GM18868 (cell line): Measurements from ENCODE around the gene FCGR3B.
A peak's percentile ranks its signal among the peaks of the same experiment; 100 is the strongest.
"Not testable (repeated sequence)": the region's sequence is repeated elsewhere in the genome, so short reads cannot be mapped to it uniquely, and the experiment has no call there.

Experiments
- ATAC-seq: cut with Tn5 transposase; IDR thresholded peaks from one replicate; pipeline ENCODE4 v1.9.1; 2021; ENCODE audit warnings: mild to moderate bottlenecking, moderate library complexity; ENCODE audit not compliant: unreplicated experiment

Gene FCGR3B

DNA sequence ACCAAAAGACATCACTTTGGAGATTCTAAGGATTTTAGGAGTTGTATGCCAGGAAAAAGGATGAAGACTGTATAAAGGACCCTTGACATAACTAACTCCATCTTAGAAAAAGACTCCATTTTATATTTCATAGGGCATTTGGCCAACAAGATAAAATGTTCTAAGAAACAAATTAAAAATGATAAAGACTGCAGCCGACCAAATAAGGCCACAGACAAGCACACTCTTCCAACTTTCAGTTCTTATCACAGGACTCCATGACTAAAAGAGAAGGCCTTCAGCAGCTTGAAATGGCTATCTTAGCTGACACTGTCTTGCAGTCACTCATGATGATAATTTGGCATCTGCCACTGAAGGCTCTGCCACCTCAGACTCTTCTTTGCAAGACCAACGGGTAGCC, 8.2 kb upstream of the FCGR3B start:
- not testable (repeated sequence) for ATAC-seq

GRCh38 chr1:161638251-161638993, 7.4 kb upstream of the FCGR3B start:
- ATAC-seq, result not testable (repeated sequence)

GRCh38 chr1:161636976-161637375, 6.0 kb upstream of the FCGR3B start:
- not testable (repeated sequence) for ATAC-seq

- not testable (repeated sequence) for ATAC-seq
These were observed 5.3 kb upstream of the FCGR3B start for GRCh38 chr1:161636189-161636782.

DNA sequence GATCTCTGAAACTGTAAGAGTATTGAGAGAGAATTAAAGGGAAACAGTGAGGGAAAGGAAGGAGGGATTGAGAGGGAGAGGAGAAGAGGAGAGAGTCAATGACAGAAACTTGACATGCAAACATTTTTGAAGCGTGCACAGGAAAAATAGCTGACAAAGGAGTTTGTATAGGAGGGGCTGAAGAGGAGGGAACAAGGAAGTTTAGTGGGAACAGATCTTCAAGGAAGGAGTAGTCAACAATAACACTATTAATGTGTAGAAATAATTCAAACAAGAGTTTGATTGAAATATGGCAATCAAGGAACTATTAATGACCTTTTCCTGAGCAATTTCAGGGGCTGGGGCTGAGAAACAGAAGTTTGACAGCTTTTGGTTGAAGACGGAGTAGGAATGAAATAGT, 4.0 kb upstream of the FCGR3B start:
- not testable (repeated sequence) for ATAC-seq

DNA sequence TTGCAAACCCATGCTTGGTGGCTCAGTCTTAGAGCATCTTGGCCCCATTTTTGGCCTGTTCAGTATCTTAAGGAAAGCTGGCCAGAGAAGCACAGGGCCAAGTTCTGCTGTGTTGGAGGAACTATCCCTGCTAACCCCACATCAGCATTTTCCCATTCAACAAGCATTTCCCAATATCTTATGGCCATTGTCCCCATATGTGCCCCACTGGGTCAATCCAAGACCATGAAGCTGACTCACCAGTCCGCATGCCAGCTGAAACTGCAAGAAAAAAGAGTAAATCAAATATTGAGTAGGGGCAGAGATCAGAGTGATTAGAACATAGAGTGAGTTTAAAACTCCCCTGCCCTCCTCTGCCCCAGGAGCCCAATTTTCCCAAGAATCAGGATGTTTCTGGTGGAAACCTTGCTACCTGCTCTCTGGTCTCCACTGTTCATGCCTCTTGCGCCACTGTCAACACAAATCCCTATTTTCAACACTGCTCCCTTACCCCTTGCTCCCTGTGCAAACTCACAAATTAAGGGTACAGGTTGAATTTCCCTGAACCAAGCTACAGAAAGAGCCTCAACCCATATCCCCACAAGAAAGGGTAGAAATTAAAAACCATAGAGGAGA, 741 bp downstream of the FCGR3B start:
- not testable (repeated sequence) for ATAC-seq

DNA sequence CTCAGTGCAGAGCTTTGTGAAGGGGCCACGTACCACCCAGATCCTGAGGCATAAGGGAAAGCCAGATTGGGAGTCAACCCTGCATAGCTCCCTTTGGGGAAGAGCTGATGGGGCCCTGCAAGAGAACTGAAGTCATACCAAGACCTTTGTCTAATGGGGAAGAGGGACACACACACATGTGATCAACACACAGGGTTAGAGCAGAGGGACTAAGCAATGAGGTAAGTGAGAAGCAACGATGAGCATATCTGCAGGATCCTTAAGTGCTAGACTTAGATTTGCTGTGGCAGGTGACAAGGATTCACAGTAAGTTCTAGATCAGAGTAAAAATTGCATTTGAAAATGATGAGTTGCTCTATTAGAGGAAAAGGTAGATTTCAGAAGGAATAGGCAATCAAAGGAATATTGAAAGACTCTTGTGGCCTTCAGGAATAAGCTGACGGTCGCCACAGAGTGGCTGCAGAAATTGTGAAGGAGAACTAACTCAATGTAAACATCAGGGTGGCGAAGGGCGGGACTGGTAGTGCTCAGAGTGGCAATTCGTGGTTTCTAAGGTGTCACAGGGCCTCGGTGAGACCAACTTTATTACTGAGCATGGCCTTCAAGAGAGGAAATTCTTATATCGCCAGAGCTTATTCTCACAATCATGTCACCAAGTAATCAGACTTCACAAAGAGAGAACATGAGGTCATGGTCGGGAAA, 4.4 kb downstream of the FCGR3B start:
- ATAC-seq, result not testable (repeated sequence)

- not testable (repeated sequence) for ATAC-seq
These were observed 6.4 kb downstream of the FCGR3B start for GRCh38 chr1:161624605-161625004.

GRCh38 chr1:161623401-161624051, 7.5 kb downstream of the FCGR3B start:
- peak; percentile 36 for ATAC-seq

DNA sequence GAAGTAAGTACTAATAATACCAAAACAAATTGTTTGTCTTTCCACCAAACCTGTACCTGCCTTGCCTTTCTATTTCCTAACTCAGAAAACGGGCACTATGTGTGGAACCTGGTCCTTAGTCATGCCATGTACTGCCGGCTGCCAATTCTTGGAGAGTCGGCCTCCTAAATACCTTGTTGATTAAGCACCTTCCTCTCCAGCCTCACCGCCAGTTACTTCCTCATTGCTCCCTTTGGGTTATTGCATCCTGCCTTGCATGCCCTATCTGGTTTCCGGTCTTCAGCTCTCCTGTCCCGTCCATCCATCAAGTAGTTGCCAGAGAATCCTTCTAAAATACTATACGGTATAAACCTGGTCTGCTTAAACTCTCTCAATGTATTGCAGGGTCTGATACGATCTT, 8.9 kb downstream of the FCGR3B start:
- peak; percentile 19 for ATAC-seq

DNA sequence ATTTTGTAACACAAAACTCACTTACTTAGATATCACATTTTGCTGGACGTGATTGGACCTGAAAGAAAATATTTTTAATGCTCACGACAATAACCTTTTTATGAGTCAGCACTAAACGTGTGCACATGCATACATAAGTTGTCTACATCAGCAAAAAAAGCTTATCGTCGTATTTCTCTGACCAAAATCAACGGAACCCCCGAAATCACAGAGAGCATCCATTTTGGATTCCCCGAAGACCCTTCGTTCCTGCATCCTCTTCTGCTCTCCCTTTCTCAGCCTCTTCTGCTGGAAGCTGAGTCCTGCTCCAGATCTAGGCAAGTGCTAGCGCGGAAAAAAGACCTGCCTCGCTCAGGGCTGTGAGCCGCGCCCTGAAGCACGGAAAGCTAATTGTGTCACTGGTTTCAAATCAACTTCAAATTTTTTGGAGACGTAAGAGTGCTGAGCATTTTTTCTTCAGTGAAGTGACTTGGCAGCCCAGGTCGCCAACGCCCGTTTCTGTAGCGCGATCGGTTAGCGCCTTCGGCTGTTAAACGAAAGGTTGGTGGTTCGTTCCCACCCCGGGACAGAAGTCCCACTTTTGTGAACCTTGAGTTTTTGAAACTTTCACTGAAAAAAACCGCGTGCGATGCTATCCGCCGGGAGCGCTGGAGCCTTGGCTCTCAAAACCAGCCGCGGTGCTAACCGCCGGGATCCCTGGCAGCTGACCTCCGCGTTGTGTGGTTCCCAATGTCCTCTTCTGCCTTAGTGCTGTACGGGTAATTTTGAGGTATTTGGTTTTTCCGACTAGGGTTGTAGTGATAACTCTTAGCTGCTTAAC, 9.6 kb downstream of the FCGR3B start:
- ATAC-seq, result peak; percentile 39

GRCh38 chr1:161620399-161620798, 10.6 kb downstream of the FCGR3B start:
- ATAC-seq, result not testable (repeated sequence)

DNA sequence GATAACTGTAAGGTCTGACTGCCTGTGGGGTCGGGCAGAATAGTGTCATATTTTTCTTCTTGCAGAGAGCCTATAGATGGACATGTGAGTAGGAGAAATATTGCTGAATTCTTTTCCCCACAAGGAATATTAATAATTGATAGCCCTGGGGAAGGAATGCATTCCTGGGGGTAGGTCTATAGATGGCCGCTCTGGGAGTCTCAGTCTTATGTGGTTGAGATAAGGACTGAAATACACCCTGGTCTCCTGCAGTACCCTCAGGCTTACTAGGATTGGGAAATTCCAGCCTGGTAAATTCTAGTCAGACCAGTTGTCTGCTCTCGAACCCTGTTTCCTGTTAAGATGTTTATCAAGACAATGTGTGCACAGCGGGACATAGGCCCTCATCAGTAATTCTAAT, 12.5 kb downstream of the FCGR3B start:
- not testable (repeated sequence) for ATAC-seq

DNA sequence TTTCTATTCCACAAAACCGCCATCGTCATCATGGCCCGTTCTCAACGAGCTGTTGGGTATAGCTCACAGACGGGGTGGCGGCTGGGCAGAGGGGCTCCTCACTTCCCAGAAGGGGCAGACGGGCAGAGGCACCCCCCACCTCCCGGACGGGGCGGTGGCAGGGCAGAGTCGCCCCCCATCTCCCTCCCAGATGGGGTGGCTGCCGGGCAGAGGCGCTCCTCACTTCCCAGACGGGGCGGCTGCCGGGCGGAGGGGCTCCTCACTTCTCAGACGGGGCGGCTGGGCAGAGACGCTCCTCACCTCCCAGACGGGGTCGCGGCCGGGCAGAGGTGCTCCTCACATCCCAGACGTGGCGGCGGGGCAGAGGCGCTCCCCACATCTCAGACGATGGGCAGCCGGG, 14.6 kb downstream of the FCGR3B start:
- ATAC-seq, result not testable (repeated sequence)

DNA sequence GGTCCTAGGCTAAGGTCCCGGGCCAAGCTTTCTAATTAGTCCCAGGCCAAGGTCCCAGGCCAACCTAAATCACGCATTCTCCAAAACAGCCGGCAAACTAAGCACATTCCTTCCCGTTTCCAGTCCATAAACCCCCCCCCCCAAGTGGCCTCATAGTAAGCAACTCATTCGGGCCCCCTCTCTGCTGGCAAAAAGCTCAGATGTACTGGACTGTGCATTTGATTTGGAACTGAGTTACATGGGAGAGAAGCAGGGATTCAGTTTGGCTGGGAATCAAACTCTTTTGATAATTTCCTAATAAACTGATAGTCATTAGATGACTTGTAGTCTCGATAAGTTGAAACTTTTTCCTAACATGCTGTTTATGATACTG, 17.8 kb downstream of the FCGR3B start:
- not testable (repeated sequence) for ATAC-seq

GRCh38 chr1:161612322-161613141, 18.4 kb downstream of the FCGR3B start:
- ATAC-seq, result peak; percentile 91

- peak; percentile 5 for ATAC-seq
These were observed 19.1 kb downstream of the FCGR3B start for GRCh38 chr1:161611866-161612321.

GRCh38 chr1:161610198-161610597, 20.8 kb downstream of the FCGR3B start:
- not testable (repeated sequence) for ATAC-seq
